Activated naive CD4-positive, alpha-beta T cell treated with anti-CD3 and anti-CD28 coated beads, Interleukin-2, amount 50 U/mL, for 24 hours (primary cell): ENCODE results near the gene PRR23A.

Source experiments
- H3K27ac Mint-ChIP-seq: one replicate; pipeline ENCODE4 v1.8.0; 2021; ENCODE audit warnings: mild to moderate bottlenecking, mixed read lengths
- H3K27me3 Mint-ChIP-seq: one replicate; pipeline ENCODE4 v1.8.0; 2021; ENCODE audit warnings: mixed read lengths
- H3K36me3 Mint-ChIP-seq: one replicate; pipeline ENCODE4 v1.8.0; 2021; ENCODE audit warnings: mixed read lengths
- H3K4me1 Mint-ChIP-seq: one replicate; pipeline ENCODE4 v1.8.0; 2021; ENCODE audit warnings: mixed read lengths
- H3K4me3 Mint-ChIP-seq: one replicate; pipeline ENCODE4 v1.8.0; 2021; ENCODE audit warnings: mild to moderate bottlenecking, mixed read lengths
- H3K9me3 Mint-ChIP-seq: one replicate; pipeline ENCODE4 v1.8.0; 2021; ENCODE audit warnings: mixed read lengths

Gene PRR23A

DNA sequence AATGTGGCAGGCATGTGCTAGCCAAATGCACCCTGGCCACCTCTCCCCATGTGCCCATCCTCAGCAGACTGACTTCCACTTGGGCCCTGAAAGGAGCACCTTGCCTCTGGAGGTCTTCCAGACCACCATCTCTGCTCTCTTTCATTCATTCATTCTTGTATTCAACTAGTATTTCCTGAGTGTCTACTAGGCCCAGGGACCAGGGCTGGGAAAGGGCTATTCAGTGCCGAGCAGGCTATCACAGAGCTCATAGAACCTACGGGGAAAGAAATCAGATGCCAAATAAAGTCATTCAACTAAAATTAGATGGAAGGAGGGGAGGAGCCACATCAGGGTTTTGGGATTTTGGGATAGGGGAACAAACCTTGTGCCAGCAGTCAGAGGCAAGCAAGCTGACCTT, 18.9 kb downstream of the PRR23A start:
- H3K36me3 Mint-ChIP-seq, result no peaks in the 10 kb centered on the region
- no peak overlapping the region for H3K27ac Mint-ChIP-seq
- H3K9me3 Mint-ChIP-seq, result no peaks in the 10 kb centered on the region
- H3K27me3 Mint-ChIP-seq, result peaks cover 8% of the 10 kb centered on the region
- no peaks in the 10 kb centered on the region for H3K4me1 Mint-ChIP-seq
- H3K4me3 Mint-ChIP-seq, result no peak overlapping the region

DNA sequence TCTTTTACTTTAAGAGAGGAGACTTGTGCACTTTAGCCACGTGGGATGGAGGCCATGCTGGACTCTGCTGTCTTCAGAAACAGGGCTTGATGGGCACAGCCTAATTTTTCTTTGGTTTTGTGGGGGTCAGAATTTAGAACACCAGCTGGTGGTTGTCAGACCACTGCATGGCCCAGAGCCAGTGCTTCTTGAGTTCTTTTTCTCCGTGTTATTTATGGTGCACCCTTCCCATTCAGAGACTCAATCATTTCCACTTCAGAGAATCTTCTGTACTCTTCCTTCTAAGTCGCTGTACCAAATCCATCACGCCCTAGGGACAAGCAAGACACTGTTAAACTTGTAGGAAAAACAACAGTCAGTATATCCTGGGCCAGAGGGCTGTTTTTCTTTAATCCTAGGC, 20.1 kb downstream of the PRR23A start:
- H3K4me3 Mint-ChIP-seq, result no peak overlapping the region
- no peaks in the 10 kb centered on the region for H3K36me3 Mint-ChIP-seq
- no peaks in the 10 kb centered on the region for H3K9me3 Mint-ChIP-seq
- no peak overlapping the region for H3K27ac Mint-ChIP-seq
- H3K4me1 Mint-ChIP-seq, result no peaks in the 10 kb centered on the region
- peaks cover 6% of the 10 kb centered on the region for H3K27me3 Mint-ChIP-seq

- no peak overlapping the region for H3K27ac Mint-ChIP-seq
- H3K4me1 Mint-ChIP-seq, result no peaks in the 10 kb centered on the region
- peaks cover 6% of the 10 kb centered on the region for H3K27me3 Mint-ChIP-seq
- no peak overlapping the region for H3K4me3 Mint-ChIP-seq
- no peaks in the 10 kb centered on the region for H3K36me3 Mint-ChIP-seq
- H3K9me3 Mint-ChIP-seq, result no peaks in the 10 kb centered on the region
Observed at GRCh38 chr3:138984816-138985215, 21.3 kb downstream of the PRR23A start.

- no peaks in the 10 kb centered on the region for H3K36me3 Mint-ChIP-seq
- H3K27me3 Mint-ChIP-seq, result peaks cover 13% of the 10 kb centered on the region
- no peaks in the 10 kb centered on the region for H3K9me3 Mint-ChIP-seq
- no peak overlapping the region for H3K4me3 Mint-ChIP-seq
- H3K4me1 Mint-ChIP-seq, result no peaks in the 10 kb centered on the region
- no peak overlapping the region for H3K27ac Mint-ChIP-seq
Observed at GRCh38 chr3:138976047-138976446, 30.0 kb downstream of the PRR23A start.

- H3K27ac Mint-ChIP-seq, result no peak overlapping the region
- peaks cover 15% of the 10 kb centered on the region for H3K27me3 Mint-ChIP-seq
- H3K36me3 Mint-ChIP-seq, result no peaks in the 10 kb centered on the region
- H3K4me1 Mint-ChIP-seq, result no peaks in the 10 kb centered on the region
- H3K9me3 Mint-ChIP-seq, result no peaks in the 10 kb centered on the region
- H3K4me3 Mint-ChIP-seq, result no peak overlapping the region
Observed at GRCh38 chr3:138975351-138975750, 30.7 kb downstream of the PRR23A start.

DNA sequence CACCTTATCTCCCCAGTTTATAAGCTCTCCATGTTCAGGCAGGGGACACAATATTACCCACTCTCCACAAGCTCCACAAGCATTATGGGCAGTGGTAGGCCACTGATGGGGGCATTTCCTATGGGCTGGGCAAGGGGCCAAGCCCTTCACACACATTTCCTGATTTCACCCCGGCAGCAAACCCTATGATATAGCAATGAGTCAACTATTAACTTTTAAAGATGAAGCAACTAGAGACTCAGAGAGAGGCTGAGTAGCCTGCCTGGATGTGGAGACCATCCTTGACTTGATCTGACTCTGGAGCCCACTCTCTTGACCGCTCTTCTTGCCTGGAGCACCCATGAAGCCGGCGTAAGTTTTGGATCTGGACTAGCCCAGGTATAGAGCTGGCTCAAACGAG, 31.6 kb downstream of the PRR23A start:
- Mint-ChIP-seq H3K27ac (no peak overlapping the region), H3K36me3 (no peaks in the 10 kb centered on the region), H3K4me1 (no peaks in the 10 kb centered on the region), H3K9me3 (no peaks in the 10 kb centered on the region), H3K27me3 (peaks cover 19% of the 10 kb centered on the region), H3K4me3 (no peak overlapping the region)

- Mint-ChIP-seq H3K36me3 (no peaks in the 10 kb centered on the region), H3K27ac (no peak overlapping the region), H3K9me3 (no peaks in the 10 kb centered on the region), H3K4me1 (no peaks in the 10 kb centered on the region), H3K4me3 (no peak overlapping the region), H3K27me3 (peaks cover 21% of the 10 kb centered on the region)
Observed at GRCh38 chr3:138972941-138973340, 33.1 kb downstream of the PRR23A start.

DNA sequence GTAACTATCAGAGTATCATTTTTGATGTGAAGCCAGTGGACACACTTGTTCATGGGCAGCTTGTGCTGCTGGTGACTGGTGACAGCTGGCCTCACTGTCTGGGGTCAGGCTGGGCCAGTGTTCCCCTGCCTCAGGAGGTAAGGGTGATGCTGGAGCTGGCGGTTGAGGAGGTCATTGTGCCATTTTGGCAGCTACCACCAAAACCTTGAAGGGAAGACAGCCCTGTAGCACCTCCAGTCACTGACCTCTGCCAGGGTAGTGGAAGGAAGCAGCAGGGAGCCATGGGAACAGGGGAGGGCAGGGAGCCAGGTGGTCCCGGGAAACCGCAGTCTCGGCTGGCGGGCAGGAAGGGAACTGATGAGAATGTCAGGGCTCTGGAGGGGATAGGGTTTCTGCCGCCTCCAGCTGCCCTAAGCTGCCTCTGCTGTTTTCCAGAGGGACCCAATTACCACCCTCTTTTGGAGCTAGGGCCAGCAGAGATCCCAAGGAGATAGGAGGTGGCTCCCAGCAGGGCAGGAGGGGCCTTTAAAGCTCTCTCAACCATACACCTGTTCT, 34.2 kb downstream of the PRR23A start:
- no peaks in the 10 kb centered on the region for H3K36me3 Mint-ChIP-seq
- no peaks in the 10 kb centered on the region for H3K4me1 Mint-ChIP-seq
- no peak overlapping the region for H3K4me3 Mint-ChIP-seq
- no peaks in the 10 kb centered on the region for H3K9me3 Mint-ChIP-seq
- no peak overlapping the region for H3K27ac Mint-ChIP-seq
- peaks cover 24% of the 10 kb centered on the region for H3K27me3 Mint-ChIP-seq

- H3K4me3 Mint-ChIP-seq, result no peak overlapping the region
- peaks cover 10% of the 10 kb centered on the region for H3K9me3 Mint-ChIP-seq
- no peak overlapping the region for H3K27ac Mint-ChIP-seq
- H3K4me1 Mint-ChIP-seq, result peaks cover 13% of the 10 kb centered on the region
- H3K27me3 Mint-ChIP-seq, result peaks cover 49% of the 10 kb centered on the region
- no peaks in the 10 kb centered on the region for H3K36me3 Mint-ChIP-seq
Observed at GRCh38 chr3:138964923-138965322, 41.1 kb downstream of the PRR23A start.

DNA sequence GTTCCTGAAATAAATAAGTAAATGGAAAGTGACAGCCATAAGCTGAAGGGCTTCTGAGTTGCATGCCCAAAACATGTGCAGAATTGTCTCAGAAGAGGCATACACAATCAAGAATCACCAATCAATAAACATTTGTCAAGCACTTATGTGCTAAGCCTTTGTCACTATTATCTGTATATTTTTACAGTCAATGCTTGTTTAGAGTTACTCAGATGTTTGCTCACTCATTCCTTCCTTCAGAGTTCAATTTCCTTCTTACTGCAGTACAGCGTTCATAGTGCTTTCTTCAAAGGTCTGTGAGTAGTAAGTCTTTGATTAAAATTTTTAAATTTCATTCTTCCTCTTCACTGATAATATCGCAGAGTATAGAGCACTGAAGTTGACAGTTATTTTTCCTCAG, 41.8 kb downstream of the PRR23A start:
- Mint-ChIP-seq H3K4me1 (peaks cover 14% of the 10 kb centered on the region), H3K9me3 (peaks cover 10% of the 10 kb centered on the region), H3K4me3 (no peak overlapping the region), H3K27me3 (peaks cover 47% of the 10 kb centered on the region), H3K36me3 (no peaks in the 10 kb centered on the region), H3K27ac (no peak overlapping the region)

DNA sequence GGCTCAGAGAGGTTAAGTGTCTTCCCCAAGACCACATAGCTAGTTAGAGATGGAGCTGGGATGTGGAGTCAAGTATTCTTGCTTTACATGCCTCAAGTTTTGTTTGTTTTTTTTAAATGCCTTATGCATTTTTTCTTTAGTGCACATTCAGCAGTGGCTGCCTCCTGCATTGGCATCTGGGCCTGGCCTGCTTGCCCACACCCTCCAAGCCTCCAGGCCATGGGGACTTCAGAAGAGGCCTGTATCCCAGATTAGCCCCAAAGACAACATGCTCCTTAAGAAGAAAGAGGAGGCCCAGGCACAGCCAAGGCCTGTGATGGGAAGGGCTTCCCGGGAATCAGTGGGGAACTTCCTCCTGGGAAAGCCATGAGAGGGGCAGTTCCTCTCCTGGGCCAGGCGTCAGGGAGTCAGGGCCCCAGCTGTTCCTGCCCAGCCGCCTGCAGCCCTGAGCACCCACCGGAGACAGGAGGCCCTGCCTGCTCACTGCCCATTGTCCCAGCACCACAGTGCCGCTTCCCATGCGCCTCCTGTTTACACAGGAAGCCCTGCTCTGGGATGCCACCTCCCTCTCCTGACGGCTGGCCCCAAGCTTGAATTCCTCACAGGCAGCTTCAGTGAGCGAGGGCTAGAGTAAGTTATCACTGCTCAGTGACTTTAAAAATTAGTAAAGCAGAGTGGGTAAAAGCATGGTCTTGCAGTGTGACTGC, 43.1 kb downstream of the PRR23A start:
- no peak overlapping the region for H3K27ac Mint-ChIP-seq
- H3K4me3 Mint-ChIP-seq, result no peak overlapping the region
- H3K4me1 Mint-ChIP-seq, result peaks cover 14% of the 10 kb centered on the region
- H3K27me3 Mint-ChIP-seq, result peaks cover 46% of the 10 kb centered on the region
- H3K9me3 Mint-ChIP-seq, result peaks cover 10% of the 10 kb centered on the region
- no peaks in the 10 kb centered on the region for H3K36me3 Mint-ChIP-seq

GRCh38 chr3:138960417-138960852, 45.6 kb downstream of the PRR23A start:
- Mint-ChIP-seq H3K27ac (no peak overlapping the region), H3K4me1 (peaks cover 14% of the 10 kb centered on the region), H3K27me3 (peaks cover 41% of the 10 kb centered on the region), H3K9me3 (peaks cover 10% of the 10 kb centered on the region), H3K4me3 (peak overlapping the region; percentile 8), H3K36me3 (no peaks in the 10 kb centered on the region)
